ENCODE measurements around the gene CDH23.

The CDH23 gene

DNA sequence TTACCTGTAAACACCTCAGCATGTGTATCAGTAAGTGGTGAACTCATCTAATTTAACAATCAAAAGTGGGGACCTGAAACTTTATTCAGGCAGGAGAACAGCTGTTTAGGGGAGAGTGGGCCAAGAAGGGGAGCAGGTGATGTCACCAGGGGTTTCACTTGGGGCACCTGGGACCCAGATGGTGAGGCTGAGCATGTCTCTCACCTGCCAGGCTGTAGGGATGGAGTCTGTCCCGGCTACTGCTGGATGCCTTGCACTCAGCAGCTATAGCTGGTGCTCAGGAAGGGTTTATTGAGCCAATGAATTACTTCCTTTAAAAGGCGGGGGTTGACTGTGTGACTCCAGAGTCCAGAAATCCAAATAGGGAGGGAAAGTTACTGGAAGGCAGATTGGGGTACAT is 23.0 kb downstream of the CDH23 start:
- DNase-seq = no peak

DNA sequence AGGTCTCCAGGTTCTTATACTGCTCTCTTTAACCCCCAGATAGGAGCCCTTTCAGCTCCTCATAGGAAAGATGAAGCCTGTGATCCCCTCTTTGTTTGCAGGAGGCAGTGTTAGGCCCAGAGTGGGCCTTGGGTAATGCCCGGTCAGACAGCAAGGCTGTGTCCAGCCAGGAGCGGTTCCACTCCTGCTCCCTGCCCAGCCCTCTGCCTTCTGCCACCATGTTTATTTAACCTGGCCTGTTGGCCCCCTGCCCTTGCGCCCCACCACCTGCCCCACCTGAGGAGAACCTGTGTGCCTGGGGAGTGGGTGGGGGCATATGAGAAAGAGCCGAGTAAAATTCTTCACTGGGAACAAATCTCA is 24.3 kb downstream of the CDH23 start:
- no peak for DNase-seq

DNA sequence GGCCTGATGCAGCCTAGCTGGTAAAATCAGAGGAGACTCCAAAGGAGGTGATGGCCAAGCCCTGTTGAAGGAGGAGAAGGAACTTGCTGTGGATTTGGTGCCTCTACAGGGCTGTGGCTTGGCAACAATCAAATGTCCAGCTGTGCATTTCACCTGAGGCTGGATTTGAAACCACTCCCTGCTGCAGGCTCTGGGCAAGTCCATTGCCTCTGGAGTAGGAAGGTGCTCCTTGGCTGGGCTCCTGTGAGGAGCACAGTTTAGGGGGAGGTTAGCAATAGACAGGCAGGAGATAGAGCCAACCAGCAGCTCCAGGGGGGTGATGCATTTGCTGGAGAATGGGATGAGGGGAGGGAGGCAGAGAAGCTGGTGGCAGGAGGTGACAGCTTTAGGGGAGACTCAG is 26.5 kb downstream of the CDH23 start:
- DNase-seq = no peak

DNA sequence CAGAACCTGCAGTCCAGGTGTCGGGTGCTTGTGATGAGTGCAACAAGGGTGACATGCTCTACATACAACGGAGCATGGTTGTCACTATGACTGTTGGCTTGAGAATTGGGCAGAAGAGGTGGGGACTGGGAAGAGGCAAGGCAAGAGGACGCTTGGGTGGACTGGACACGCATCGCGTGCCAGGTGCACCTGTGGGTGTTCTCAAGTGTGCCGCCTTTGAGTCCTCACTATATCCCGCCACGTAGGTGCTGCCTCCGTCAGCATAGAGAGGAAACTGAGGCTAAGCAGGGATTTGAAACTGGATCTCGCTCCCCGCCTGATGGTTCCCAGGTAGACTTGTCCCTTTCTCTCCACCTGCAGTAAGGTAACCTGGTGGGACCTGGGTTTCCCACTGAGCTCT is 27.2 kb downstream of the CDH23 start:
- no peak for DNase-seq

DNA sequence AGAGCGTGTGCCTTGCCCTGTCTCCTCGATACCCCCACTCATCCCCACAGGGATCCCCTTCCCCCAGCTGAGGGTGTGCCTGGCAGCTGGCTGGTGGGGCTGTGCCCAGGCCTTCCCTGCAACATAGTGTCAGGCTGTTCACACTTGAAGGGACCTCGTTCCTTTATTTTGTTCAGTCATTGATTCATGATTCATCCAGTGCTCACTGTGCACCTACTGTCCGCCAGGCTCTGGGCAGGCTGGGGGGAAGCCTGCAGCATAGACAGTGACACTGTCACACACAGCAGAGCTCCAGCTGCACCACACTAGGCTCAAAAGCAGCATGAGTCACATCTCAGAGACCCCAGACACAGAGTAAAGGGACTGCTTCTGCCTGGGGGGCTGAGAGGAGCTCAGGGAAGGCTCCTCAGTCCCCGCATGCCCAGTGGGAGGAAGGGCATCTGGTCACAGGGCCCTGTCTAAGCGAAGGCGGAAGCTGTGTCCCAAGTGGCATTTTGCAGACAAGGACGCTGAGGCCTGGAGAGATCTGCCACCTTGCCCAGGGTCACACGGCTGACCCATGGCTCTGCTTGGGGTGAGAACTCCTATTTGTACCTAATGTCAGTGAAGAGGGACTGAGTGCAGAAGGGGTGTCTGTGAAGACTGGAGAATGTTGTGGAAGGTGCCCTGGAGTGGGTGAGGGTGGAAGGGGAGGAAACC is 27.9 kb downstream of the CDH23 start:
- no peak for DNase-seq

DNA sequence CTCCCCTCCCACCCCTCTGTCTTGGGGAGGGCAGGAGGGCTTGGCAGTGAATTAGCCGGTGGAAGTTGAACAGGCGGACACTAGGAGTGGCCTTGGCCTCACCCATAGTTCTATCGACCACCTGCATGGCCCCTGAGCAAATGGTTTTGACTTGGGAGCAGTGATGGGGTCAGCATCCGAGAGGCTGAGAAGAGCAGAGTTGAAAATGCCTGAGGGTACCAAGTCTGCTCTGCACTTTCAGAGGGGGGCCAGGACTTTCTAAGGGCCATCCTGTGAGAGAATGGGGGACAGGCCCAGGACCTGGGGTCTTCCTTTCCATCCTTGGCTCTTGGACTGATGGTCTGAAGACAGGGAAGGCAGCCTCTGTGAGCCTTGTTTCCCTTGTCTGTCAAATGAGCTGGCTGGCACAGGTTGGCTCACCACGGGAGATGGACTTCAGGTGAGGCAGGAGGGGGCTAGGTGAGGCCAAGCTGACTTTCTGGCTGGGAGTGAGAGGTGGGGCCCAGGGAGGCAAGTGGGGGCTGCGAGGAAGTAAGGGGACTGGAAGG is 29.4 kb downstream of the CDH23 start:
- DNase-seq = no peak

DNA sequence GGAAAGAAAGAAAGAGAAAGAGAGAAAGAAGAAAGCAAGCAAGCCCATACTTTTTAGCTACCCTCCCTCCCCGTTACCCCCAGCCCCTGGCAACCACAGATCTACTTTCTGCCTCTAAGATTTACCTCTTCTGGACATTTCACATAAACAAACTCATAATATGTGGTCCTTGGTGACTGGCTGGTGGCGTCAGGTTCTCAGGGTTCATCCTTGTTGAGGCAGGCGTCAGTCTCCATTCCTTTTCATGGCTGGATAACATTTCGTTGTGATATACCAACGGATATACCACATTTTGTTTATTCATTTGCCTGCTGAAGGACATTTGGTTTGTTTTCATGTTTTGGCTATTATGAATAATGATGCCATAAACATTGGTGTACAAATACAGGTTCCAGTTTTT is 30.5 kb downstream of the CDH23 start:
- no peak for DNase-seq

DNA sequence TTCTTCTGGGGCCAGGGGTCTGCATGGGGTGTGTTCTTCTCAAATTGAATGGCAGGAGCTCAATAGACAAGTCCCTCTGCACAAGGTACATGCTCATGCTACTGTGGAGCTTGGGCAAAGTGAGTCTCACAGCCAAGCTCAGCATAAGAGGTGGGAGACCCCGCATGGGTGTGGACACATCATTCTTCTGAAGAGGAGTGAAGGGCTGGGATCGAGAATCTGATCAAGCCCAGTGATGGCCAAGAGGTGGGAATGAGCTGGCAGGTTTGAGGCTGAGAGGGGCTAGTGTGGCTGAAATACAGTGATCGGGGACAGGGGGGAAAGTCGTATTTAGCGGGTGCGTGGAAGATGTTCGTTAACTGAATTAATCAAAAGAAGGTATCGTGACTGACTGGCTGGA is 32.6 kb downstream of the CDH23 start:
- no peak for DNase-seq

DNA sequence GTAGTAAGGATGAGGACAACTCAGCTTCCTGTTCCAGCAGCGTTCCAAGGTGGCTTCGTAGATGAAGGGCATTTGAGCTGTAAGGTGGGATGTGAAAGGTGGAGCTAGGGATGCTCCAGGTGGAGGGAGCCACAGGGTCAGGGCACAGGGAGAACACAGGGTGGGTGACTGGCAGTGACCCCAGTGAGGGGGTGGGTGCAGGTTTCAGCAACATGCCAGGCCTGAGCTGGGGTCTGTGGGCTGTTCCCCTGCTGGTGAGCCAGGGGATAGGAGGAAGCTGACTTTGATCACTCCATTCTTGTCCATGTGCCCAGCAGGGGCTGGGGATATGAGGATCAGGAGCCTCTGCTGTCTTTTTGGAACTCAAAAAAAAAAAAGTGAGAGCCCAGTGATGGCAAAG is 33.2 kb downstream of the CDH23 start:
- no peak for DNase-seq

DNA sequence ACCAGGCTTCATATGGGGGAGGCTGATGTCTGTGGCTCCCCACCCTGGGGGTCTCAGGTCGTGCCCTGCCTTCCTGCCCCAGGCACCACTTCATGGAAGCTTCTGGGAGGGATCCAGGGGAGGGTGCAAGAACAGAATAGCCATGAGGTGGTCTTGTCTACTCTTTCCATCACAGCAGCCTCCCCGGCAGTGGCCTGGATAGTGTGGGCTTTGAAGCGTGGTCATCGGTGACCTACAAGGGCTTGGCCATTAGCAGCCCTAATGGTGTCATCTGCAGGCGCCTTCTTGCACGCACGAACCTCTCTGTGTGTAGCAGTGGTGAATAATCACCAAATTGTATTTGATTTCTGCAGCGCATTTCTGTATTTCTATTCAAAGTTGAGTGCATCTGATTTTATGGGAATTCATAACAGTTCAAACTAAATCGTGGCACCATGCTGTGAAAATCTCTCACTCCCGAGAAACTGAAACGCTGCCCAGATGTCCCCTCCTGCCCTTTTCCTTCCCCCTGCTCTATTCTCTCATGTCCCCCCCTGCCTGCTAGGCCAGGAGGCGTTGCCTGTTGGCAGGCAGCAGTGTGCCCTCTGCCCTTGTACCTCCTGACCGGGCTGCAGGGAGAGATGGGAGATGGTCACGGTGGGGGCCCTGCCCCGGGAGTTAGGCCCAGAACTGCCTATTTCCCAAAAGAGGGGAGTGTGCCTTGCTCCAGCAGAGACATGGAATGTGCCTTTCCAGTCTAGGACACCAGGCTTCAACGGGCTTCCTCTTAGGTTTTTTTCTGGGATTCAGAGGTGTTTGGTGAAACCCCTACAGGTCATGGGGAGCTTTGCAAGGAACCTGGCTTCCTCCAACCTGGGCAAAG is 34.8 kb downstream of the CDH23 start:
- DNase-seq = peak in 10 of 51 donors; percentile 4 to 41 (median 14)

DNA sequence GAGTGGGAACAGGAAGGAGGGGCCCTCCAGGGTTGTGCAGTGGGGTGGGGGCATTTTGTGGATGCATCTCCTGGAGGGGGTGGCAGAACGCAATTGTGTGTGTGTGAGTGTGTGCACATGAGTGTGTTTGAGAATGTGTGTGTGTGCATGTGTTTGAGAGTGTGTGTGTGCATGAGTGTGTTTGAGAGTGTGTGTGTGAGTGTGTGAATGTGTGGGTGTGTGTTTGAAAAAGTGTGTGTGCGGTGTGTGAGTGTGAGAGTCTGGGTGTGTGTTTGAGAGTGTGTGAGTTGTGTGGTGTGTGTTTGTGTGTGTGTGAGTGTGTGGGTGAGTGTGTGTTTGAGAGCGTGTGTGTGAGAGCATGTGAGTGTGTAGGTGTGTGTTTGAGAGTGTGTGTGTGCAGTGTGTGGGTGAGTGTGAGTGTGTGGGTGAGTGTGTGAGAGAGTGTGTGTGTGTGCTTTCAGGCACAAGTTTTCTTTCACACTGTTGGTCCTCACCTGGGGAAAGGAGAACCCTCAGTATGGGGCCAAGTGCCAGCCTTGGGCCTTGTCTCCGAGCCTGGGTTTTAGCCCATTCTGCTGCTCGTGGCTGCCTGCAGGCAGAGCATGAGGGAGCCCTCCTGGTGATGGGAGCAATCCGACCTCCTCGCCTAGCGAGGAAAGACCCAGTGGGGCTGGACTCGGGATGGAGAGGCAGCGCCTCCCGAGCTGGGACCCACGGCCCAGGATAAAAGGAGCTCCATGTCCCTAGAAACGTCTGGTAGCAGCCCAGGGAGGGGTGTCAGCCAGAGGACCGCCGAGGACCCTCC is 35.6 kb downstream of the CDH23 start:
- DNase-seq = no peak

DNA sequence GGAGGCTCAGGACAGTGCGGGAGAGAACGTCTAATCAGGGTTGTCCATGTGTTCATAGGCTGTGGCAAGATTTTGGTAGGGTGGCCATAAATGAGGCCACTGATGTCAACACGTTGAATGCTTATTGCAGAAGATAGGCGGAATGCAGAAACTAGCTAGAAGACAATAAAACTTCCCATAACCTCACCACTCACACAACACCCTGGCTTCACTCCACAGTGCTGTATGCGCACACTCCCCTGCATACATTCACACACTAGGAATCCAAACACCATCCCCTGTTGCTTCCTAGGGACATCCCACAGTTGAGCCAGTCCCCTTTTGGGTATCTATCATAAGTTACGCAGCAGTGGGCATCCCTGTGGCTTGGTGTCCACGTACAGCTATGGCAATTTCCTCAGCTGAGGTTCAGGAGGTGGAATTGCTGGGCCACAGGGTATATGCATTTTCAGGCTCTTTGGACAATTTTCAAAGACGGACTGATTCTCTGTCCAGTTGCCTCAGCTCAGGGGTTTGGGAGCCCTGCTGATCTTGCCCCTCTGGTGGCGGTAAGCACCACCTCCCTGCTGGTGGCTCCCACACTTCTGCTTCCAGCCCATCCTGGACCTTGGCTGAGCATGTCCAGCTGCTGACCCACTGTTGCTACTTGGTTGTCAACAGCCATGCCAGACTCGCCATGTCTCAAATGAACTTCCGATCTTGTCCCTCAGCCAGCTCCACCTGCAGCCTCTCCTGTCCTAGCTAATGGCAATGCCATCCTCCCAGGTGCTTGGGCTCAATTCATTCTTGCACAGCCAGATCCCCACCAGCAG is 36.4 kb downstream of the CDH23 start:
- DNase-seq = no peak

DNA sequence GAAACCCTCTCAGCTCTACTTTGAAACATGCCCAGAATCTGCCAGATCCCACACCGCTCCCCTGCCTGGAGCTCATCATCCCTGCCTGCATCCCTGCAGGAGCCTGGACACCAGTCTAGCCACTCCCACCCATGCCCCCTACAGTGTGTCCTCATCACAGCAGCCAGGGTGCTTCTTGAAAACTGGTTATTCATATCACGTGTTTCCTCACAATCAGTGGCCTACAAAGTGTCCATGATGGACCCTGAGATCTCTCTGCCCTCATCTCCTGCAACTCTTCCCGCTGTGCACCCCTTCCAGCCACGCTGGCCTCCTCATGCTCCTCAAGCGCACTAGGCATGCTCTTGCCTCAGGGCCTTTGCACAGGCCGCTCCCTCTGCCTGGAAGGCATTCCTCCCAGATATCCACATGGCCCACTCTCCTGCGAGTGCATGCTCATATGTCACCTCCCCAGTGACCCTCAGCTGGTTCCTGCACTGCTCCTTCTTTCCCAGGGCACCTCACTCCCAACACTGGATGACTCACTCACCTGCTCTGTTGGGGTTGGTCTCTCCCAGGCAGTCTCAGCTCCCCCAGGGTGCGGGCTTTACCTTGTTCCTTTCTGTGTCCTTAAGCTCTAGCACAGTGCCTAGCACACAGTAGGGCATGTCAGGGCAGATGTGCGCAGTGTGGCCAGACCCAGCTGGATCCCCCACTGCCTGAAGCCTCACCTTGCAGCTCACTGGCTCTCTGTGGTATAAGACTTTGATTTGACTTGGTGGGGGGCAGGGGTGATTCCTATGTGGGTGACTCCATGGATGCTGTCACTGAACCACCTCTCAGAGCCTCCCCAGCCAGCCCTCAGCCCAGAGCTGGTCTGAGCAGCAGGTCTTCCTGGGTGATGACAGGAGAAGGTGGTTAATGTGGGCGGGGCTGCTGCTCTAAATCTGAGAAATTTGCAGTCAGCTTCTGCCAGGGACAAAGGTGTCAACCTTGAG is 37.3 kb downstream of the CDH23 start:
- no peak for DNase-seq

DNA sequence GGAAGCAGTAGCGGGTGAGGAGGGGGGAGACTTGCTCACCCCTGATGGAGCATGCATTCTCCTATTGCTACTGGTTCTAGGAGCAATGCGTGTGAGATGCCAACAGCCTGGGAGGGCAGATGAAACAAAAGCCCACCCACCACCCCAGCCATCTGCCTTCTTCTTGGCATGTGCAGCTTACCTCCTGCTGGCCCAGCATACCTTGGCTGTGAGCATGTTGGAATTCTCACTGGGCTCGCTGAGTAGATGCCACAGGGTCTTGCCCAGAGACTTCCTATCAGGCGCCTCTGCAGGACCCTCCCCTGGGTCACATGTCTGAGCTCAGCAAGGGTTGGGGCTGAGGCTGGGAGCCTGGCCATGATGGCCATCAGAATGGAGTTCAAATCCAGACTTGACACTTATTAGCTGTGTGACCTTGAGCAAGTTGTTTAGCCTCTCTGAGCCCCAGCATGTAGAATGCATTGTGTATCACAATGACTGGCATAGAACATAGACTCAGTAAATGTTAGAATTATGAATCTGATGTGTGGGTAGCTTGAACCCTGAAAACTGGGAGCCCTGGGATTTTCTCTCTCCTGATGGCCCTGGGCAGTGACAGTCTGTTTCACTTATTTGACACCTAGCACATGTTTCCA is 38.2 kb downstream of the CDH23 start:
- no peak for DNase-seq

DNA sequence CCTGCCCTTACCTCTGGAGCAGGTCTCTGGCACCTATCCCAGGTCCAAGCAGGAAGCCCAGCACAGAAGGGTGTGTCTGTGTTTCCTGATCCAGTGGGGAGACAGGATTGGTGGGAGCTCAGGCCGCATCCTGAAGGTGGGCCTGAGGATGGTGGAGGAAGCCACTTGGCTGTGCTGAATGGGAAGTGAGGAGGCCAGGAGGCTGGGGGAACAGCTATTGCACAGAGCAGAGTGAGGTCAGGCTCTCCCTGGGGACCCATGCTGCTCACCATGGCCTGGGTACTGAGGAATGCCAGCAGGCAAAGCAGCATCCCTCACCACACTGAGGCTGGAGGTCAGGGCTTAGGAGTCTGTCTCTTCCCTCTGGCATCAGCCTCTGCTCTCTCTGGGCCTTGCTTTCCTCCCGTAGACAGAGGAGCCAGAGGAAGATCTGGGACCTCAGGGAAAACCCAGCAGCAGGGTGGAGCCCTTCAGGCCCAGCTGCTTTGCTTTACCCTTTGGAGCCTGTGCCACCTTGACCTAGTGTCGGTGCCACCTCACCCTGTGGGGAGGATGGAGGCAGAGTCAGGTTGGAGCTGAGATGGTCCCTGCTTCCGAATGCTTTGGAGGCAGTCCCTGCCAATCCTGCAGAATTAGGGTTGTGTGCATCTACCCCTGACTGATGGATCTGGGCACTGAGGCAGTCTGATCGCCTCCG is 39.0 kb downstream of the CDH23 start:
- no peak for DNase-seq

DNA sequence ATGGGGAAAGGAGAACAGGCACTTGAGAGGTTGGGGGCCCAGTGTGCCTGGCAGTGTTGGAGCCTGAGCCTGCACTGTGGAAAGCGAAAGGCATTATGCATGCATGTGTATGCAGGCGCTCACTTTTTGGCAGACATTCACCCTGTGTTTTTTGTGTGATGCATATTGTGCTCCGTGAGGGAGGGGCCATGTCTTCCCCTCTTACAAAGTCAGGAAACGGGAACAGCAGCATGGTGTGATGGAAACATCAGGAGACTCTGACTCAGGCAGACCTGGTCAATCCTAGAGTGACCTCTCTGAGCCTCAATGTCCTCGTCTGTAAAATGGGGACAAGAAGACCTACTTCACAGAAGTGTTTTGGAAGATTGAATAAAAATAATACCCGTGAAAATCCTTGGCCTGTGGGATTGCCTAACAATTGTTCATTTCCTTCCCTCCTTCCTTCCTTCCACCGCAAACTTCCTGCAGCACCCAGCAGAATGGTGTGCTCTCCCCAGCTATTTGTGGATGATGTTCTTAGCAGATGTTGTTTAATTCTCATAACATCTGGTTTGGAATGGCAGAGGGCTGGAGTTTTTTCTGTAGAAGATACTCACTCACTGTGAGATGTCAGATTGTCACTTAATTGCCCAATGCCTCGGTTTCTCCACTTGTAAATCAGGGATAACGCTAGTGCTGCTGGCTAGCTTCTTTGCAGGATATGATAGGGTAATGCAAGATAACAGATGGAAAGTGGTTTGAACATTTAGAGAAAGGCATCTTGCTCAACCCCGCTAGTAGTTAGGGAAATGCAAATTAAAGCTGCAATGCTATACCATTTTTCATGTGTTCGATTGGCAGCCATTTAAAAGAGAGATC is 39.8 kb downstream of the CDH23 start:
- DNase-seq = no peak

DNA sequence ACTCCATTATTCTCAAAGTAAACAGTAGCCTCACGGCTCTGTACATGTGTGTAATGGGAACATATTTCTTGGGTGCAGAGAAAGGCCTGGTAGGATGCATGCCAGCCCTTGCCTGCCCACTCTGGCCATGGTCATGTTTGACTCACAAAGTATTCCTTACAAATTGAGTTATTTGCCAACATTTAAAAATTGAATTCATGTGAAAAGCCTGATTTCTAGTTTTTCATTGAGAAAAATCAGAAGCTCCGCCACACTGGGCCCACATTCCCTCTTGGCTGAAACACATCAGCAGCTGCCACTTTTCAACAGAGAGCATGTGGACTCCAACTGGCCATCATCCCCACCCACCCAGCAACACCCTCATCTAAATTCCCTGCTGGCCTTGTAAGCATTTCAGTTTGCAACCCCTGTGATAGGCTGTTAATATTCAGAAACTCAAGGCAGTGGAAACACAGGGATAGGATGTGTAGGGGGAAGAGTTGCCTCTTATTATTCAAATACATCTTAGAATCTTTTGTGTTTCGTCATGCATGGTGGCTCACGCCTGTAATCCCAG is 40.9 kb downstream of the CDH23 start:
- DNase-seq = no peak

All from hypothalamus (tissue), 51 donors.